Hepatocyte (in vitro differentiated cells): ENCODE data around the gene SHOC2. TPM values are rescaled to one million over a fixed set of nuclear protein-coding genes. Genes with fewer than 3 reads are reported as not detected.

Experiments used
- DNase-seq: peaks from one replicate; pipeline ENCODE4 v3.0.0-alpha.2; 2016; ENCODE audit warnings: low spot score
- H2AFZ ChIP-seq: fragments of 200-600 bp; sonication (generic); 2 replicates; pipeline ENCODE4 v1.6.0; 2016; ENCODE audit warnings: antibody characterized with exemption, mild to moderate bottlenecking
- H3K27ac ChIP-seq: fragments of 200-600 bp; sonication (generic); 2 replicates; pipeline ENCODE4 v1.5.1; 2016; ENCODE audit warnings: mild to moderate bottlenecking
- H3K27me3 ChIP-seq: fragments of 200-600 bp; sonication (generic); 2 replicates; pipeline ENCODE4 v1.6.1; 2016
- H3K36me3 ChIP-seq: fragments of 200-600 bp; sonication (generic); replicated peaks from 2 replicates; pipeline ENCODE4 v1.5.1; 2016; ENCODE audit warnings: low read depth; ENCODE audit not compliant: insufficient read depth
- H3K4me1 ChIP-seq: fragments of 200-600 bp; sonication (generic); 2 replicates; pipeline ENCODE4 v1.5.1; 2016; ENCODE audit warnings: mild to moderate bottlenecking, moderate library complexity; ENCODE audit not compliant: insufficient read depth
- H3K4me2 ChIP-seq: fragments of 200-600 bp; sonication (generic); 2 replicates; pipeline ENCODE4 v1.6.0; 2016
- H3K4me3 ChIP-seq: fragments of 200-600 bp; sonication (generic); 2 replicates; pipeline ENCODE4 v1.5.1; 2016; ENCODE audit warnings: mild to moderate bottlenecking
- H3K79me2 ChIP-seq: fragments of 200-600 bp; sonication (generic); 2 replicates; pipeline ENCODE4 v1.6.0; 2017; ENCODE audit warnings: mild to moderate bottlenecking
- H3K9me2 ChIP-seq: fragments of 200-600 bp; sonication (generic); replicated peaks from 2 replicates; pipeline ENCODE4 v1.6.0; 2017; ENCODE audit warnings: mild to moderate bottlenecking; ENCODE audit not compliant: insufficient read depth
- H3K9me3 ChIP-seq: fragments of 200-600 bp; sonication (generic); 2 replicates; pipeline ENCODE4 v1.5.1; 2016; ENCODE audit warnings: low read depth, mild to moderate bottlenecking
- H4K20me1 ChIP-seq: fragments of 200-600 bp; sonication (generic); 2 replicates; pipeline ENCODE4 v1.6.0; 2016; ENCODE audit warnings: mild to moderate bottlenecking; ENCODE audit not compliant: insufficient read depth, poor library complexity, severe bottlenecking
- CTCF ChIP-seq: fragments of 200-600 bp; sonication (generic); IDR thresholded peaks from 2 replicates; pipeline ENCODE4 v1.5.1; 2016; ENCODE audit warnings: antibody characterized with exemption, mild to moderate bottlenecking; ENCODE audit not compliant: poor library complexity
- EZH2 ChIP-seq: fragments of 200-600 bp; sonication (generic); IDR thresholded peaks from 2 replicates; pipeline ENCODE4 v1.6.1; 2016; ENCODE audit warnings: antibody characterized with exemption, mild to moderate bottlenecking, borderline replicate concordance
- EZH2phosphoT487 ChIP-seq: fragments of 200-600 bp; sonication (generic); IDR thresholded peaks from one replicate; pipeline ENCODE4 v1.6.1; 2018; ENCODE audit warnings: antibody characterized with exemption, mild to moderate bottlenecking, low read depth, moderate library complexity; ENCODE audit not compliant: unreplicated experiment, severe bottlenecking
- WGBS: methylation state at CpG from one replicate; pipeline ENCODE4 v1.1.6; 2016; ENCODE audit warnings: low lambda C conversion rate; ENCODE audit errors: missing lambda C conversion rate; 5-methylcytosine and 5-hydroxymethylcytosine counted together
- polyA plus RNA-seq: library from polyadenylated mRNA; unstranded; fragments of >200 nt; fragmentation: Nextera tagmentation; extraction: Ambion mirVana; gene quantifications from 2 replicates; pipeline ENCODE4 v1.2.1, GENCODE V29; 2016
- total RNA-seq: library from RNA; depleted of rRNA; stranded (reverse); fragments of >200 nt; gene quantifications from 2 replicates; pipeline ENCODE4 v1.2.3, GENCODE V29; 2014

Gene SHOC2
- total and polyA plus RNA-seq, 2 experiments from 2014 or later: 27.5 to 58.9 TPM

- H3K36me3 ChIP-seq: no peaks in the 10 kb centered on the region
- H4K20me1 ChIP-seq: peaks cover 23% of the 10 kb centered on the region
- no peaks in the 10 kb centered on the region for H3K9me3 ChIP-seq
- H3K79me2 ChIP-seq: peaks cover 97% of the 10 kb centered on the region
- 78% methylated on average over 4 of the region's 4 CpGs for WGBS
- no peaks in the 10 kb centered on the region for H3K4me1 ChIP-seq
- no peak overlapping the region for H3K4me2 ChIP-seq
- H2AFZ ChIP-seq: no peak overlapping the region
- DNase-seq: no peak
- no peak for TF ChIP-seq EZH2
- no peak for TF ChIP-seq CTCF
- no peak for TF ChIP-seq EZH2phosphoT487
- H3K4me3 ChIP-seq: no peak overlapping the region
- H3K27me3 ChIP-seq: no peaks in the 10 kb centered on the region
- no peaks in the 10 kb centered on the region for H3K9me2 ChIP-seq
- H3K27ac ChIP-seq: no peak overlapping the region
These were observed 27.7 kb downstream of the SHOC2 start for GRCh38 chr10:110947061-110947595.

GRCh38 chr10:110951381-110951780, 32.0 kb downstream of the SHOC2 start:
- no peaks in the 10 kb centered on the region for H3K4me1 ChIP-seq
- peaks cover 95% of the 10 kb centered on the region for H3K79me2 ChIP-seq

GRCh38 chr10:110957606-110958005, 38.2 kb downstream of the SHOC2 start:
- no peaks in the 10 kb centered on the region for H3K9me2 ChIP-seq
- peaks cover 51% of the 10 kb centered on the region for H4K20me1 ChIP-seq
- no peak overlapping the region for H3K27ac ChIP-seq
- H3K4me2 ChIP-seq: no peak overlapping the region
- H3K36me3 ChIP-seq: no peaks in the 10 kb centered on the region
- H3K9me3 ChIP-seq: no peaks in the 10 kb centered on the region
- H2AFZ ChIP-seq: no peak overlapping the region
- peaks cover 96% of the 10 kb centered on the region for H3K79me2 ChIP-seq
- peaks cover 6% of the 10 kb centered on the region for H3K4me1 ChIP-seq
- TF ChIP-seq CTCF (no peak), EZH2phosphoT487 (no peak), EZH2 (no peak)
- H3K4me3 ChIP-seq: no peak overlapping the region
- no peaks in the 10 kb centered on the region for H3K27me3 ChIP-seq
- 96% methylated on average over 1 of the region's 1 CpG for WGBS
- DNase-seq: no peak

More at GRCh38 chr10:110951381-110951780, 32.0 kb downstream of the SHOC2 start:
- DNase-seq: no peak
- H3K27me3 ChIP-seq: no peaks in the 10 kb centered on the region
- H3K9me2 ChIP-seq: no peaks in the 10 kb centered on the region
- no peak overlapping the region for H2AFZ ChIP-seq
- no peaks in the 10 kb centered on the region for H3K36me3 ChIP-seq
- H3K4me2 ChIP-seq: no peak overlapping the region
- no peak for TF ChIP-seq EZH2phosphoT487
- TF ChIP-seq EZH2: no peak
- no peak for TF ChIP-seq CTCF
- H4K20me1 ChIP-seq: peaks cover 21% of the 10 kb centered on the region
- no peak overlapping the region for H3K4me3 ChIP-seq
- no peak overlapping the region for H3K27ac ChIP-seq
- WGBS: over 99% methylated on average over 4 of the region's 4 CpGs
- H3K9me3 ChIP-seq: no peaks in the 10 kb centered on the region
